ENCODE measurements around the gene ZNF525. TPM values are rescaled to one million over a fixed set of nuclear protein-coding genes. Genes with fewer than 3 reads are reported as not detected.

Gene ZNF525
- polyA plus RNA-seq, 1 of the 3 experiments (the other 2 are of a cell fraction) = 2.5 TPM

DNA sequence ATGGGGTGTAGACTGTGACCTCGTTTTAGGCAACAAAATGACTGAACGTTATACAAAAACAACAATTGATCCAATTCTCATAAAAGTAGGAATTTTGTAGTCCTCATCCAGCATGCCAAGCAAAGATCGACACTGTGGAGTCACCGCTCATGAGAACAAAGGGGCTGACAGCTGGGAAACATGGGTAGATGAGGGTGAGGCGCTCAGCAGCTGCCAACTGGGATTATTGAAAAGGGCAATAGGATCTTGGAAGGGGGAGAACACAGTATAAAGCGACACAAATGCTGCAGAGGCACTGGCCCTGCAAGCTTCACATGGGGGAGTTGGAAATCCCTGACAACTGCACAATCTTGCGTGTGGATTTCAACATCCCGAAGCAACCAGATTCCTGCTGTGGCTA is 24.1 kb downstream of the ZNF525 start:
- WGBS (ENCODE audit: low lambda C conversion rate) = 82% methylated on average over 8 of the region's 8 CpGs
- H3K27me3 ChIP-seq (ENCODE audit: insufficient read depth) = no peaks in the 10 kb centered on the region
- H3K36me3 ChIP-seq (replicated peaks in 1 of 2; ENCODE audit: control insufficient read depth in 1 of 2, insufficient read depth in 2 of 2, low read length in 1 of 2) = peaks cover 0 to 8% of the 10 kb centered on the region in 2 experiments
- H3K9me2 ChIP-seq = no peaks in the 10 kb centered on the region
- H3K9ac ChIP-seq = no peak overlapping the region
- POLR2A ChIA-PET = no interaction called here
- no peak overlapping the region for H2AFZ ChIP-seq (ENCODE audit: low read depth)
- no peak overlapping the region for H3K4me3 ChIP-seq (ENCODE audit: low read depth in 2 of 2, low read length in 1 of 2)
- no peak for DNase-seq
- CTCF ChIA-PET = interaction anchor here (1.8 kb wide), 1 partner anchor 194 kb away, joined by 5 read pairs; no protein-coding TSS in a partner anchor
- peaks cover 8% of the 10 kb centered on the region for H3F3A ChIP-seq (replicated peaks; ENCODE audit: insufficient read depth)
- no peaks in the 10 kb centered on the region for H3K79me2 ChIP-seq (ENCODE audit: insufficient read depth)
- no peak overlapping the region for H3K4me2 ChIP-seq
- no peaks in the 10 kb centered on the region for H4K20me1 ChIP-seq (ENCODE audit: insufficient read depth)
- TF ChIP-seq, protein P1, sequence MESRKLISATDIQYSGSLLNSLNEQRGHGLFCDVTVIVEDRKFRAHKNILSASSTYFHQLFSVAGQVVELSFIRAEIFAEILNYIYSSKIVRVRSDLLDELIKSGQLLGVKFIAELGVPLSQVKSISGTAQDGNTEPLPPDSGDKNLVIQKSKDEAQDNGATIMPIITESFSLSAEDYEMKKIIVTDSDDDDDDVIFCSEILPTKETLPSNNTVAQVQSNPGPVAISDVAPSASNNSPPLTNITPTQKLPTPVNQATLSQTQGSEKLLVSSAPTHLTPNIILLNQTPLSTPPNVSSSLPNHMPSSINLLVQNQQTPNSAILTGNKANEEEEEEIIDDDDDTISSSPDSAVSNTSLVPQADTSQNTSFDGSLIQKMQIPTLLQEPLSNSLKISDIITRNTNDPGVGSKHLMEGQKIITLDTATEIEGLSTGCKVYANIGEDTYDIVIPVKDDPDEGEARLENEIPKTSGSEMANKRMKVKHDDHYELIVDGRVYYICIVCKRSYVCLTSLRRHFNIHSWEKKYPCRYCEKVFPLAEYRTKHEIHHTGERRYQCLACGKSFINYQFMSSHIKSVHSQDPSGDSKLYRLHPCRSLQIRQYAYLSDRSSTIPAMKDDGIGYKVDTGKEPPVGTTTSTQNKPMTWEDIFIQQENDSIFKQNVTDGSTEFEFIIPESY (IDR thresholded peaks at IDR 0.05; ENCODE audit: borderline replicate concordance, low read depth) = no peak
- TF ChIP-seq MEF2A (IDR thresholded peaks at IDR 0.05; ENCODE audit: borderline replicate concordance, low read depth) (no peak), GABPA (IDR thresholded peaks at IDR 0.05; ENCODE audit: low read depth) (no peak), MXI1 (IDR thresholded peaks at IDR 0.05; ENCODE audit: low read depth, low read length) (no peak), TCF12 (IDR thresholded peaks at IDR 0.05) (no peak), YY1 (IDR thresholded peaks at IDR 0.05; ENCODE audit: low read depth) (no peak), SMC3 (IDR thresholded peaks at IDR 0.05; ENCODE audit: low read depth, low read length) (no peak), RXRA (IDR thresholded peaks at IDR 0.05; ENCODE audit: borderline replicate concordance, low read depth) (no peak), FOXM1 (IDR thresholded peaks at IDR 0.05; ENCODE audit: low read depth) (no peak), EP300 (IDR thresholded peaks at IDR 0.05; ENCODE audit: borderline replicate concordance in 1 of 2, low read depth in 1 of 2, low read length in 1 of 2) (no peak), TEAD4 (IDR thresholded peaks at IDR 0.05; ENCODE audit: borderline replicate concordance, insufficient read depth) (no peak)
- TF ChIP-seq, protein P2, sequence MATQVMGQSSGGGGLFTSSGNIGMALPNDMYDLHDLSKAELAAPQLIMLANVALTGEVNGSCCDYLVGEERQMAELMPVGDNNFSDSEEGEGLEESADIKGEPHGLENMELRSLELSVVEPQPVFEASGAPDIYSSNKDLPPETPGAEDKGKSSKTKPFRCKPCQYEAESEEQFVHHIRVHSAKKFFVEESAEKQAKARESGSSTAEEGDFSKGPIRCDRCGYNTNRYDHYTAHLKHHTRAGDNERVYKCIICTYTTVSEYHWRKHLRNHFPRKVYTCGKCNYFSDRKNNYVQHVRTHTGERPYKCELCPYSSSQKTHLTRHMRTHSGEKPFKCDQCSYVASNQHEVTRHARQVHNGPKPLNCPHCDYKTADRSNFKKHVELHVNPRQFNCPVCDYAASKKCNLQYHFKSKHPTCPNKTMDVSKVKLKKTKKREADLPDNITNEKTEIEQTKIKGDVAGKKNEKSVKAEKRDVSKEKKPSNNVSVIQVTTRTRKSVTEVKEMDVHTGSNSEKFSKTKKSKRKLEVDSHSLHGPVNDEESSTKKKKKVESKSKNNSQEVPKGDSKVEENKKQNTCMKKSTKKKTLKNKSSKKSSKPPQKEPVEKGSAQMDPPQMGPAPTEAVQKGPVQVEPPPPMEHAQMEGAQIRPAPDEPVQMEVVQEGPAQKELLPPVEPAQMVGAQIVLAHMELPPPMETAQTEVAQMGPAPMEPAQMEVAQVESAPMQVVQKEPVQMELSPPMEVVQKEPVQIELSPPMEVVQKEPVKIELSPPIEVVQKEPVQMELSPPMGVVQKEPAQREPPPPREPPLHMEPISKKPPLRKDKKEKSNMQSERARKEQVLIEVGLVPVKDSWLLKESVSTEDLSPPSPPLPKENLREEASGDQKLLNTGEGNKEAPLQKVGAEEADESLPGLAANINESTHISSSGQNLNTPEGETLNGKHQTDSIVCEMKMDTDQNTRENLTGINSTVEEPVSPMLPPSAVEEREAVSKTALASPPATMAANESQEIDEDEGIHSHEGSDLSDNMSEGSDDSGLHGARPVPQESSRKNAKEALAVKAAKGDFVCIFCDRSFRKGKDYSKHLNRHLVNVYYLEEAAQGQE (IDR thresholded peaks at IDR 0.05; ENCODE audit: low read depth, low read length) = no peak
- TF ChIP-seq, protein P3, sequence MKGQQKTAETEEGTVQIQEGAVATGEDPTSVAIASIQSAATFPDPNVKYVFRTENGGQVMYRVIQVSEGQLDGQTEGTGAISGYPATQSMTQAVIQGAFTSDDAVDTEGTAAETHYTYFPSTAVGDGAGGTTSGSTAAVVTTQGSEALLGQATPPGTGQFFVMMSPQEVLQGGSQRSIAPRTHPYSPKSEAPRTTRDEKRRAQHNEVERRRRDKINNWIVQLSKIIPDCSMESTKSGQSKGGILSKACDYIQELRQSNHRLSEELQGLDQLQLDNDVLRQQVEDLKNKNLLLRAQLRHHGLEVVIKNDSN (IDR thresholded peaks at IDR 0.05; ENCODE audit: borderline replicate concordance, low read depth) = no peak
- peaks cover 7% of the 10 kb centered on the region; the same call in 1 of the 2 replicates for H3K9me3 ChIP-seq
- no peak overlapping the region for H3K27ac ChIP-seq (ENCODE audit: low read depth in 2 of 2, low read length in 1 of 2)
- peaks cover 0 to 4% of the 10 kb centered on the region in 2 experiments; a peak in 1 of 4 replicates for H3K4me1 ChIP-seq (ENCODE audit: control insufficient read depth in 1 of 2, insufficient read depth in 2 of 2, low read depth in 1 of 2, low read length in 1 of 2)
